Activated CD4-positive, alpha-beta T cell treated with anti-CD3 and anti-CD28 coated beads for 1 hour (primary cell): ENCODE measurements around the gene SOSTDC1.
"Not testable (repeated sequence)": the region's sequence is repeated elsewhere in the genome, so short reads cannot be mapped to it uniquely, and the experiment has no call there.

Experiments used
- DNase-seq: peaks from one replicate; pipeline ENCODE4 v3.0.0-alpha.2; 2020

Gene SOSTDC1, protein sequence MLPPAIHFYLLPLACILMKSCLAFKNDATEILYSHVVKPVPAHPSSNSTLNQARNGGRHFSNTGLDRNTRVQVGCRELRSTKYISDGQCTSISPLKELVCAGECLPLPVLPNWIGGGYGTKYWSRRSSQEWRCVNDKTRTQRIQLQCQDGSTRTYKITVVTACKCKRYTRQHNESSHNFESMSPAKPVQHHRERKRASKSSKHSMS

DNA sequence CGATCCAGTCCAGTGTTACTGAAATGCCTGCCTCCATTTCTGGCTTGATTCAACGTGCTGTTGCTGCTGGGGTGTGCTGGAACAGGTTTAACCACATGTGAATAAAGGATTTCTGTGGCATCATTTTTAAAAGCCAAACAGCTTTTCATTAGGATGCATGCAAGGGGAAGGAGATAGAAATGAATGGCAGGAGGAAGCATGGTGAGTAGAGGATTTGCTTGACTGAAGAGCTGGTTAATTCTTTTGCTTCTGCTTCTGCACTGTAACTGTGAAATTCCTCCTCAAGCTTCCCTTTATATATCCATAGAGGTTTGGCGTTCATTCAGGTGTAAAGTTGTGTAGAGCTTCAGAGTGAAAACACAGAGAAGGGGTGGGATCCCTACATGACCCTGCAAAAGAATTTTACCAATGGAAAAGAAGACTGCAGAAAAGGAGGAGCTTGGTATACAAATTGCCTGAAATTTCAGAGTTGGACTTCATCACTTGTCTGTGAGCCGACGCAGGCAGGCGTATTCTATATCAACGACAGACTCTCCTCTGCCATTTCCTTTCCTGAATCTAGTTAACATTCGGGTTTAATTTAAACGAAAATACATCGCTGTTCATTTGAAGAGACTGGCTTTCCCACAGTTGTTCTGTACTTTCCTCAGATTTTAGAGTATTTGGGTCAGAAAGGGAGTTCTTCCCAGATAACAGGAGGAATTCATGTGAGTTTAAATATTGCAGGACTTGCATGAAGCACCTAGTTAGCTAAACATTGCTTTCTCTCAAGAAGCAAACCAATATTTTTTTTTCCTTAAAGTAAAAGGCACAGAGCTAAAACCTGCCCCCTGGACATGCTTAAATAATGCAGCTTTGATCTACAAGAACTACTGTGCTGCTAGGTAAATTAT, at the start of gene SOSTDC1:
SOSTDC1 (minus strand) TSS at position 270 of the 893 bp plus-strand sequence; CDS start at position 200, 70 bp downstream.
- DNase-seq = no peak

DNA sequence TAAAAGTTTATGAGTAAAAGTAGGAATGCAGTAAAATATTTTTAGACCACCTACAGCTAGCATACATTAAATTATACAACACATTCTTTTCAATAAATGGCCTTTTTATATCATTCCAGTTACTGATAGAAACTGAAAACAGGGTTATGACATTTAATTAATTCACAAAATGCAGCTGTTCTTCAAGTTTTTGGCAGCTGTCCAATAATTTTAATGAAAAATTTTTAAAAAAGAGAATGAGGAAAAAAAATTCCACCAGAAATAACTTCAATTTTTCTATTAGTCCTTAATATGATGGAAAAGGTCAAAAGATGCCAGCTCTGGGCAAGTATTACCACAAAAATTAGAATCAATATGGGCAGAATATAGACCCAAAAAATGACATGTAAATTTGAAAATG, 49.2 kb upstream of the SOSTDC1 start:
- DNase-seq = no peak

DNA sequence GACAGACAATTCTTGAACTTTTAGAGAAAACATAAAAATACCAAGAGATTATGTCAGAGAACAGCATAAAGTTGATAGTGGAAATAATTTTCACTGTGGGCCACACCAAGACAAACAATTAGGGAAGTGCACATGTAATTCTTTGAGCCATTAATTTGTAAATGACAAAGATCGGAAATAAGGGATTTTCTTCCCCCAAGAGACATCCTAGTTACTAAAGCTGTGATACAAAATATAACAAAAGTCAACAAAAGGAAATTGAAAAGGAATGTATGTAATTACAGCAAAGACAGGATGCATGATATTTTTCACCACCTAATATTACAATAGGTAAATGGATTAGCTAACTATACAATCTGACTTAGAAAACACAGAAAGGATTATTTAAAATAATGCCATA, 48.7 kb upstream of the SOSTDC1 start:
- no peak for DNase-seq

DNA sequence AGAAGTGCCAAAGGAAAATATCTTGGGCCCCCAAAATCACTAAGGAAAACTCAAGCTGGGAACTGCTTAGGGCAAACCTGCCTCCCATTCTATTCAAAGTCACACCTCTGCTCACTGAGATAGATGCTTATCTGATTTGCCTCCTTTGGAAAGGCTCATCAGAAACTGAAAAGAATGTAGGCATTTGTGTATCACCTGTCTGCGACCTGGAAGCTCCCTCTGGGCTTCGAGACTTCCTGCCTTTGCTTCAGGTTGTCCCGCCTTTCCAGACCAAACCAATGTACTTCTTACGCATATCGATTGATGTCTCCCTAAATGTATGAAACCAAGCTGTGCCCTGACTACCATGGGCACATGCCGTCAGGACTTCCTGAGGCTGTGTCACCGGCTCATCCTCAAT, 46.6 kb upstream of the SOSTDC1 start:
- DNase-seq = no peak

DNA sequence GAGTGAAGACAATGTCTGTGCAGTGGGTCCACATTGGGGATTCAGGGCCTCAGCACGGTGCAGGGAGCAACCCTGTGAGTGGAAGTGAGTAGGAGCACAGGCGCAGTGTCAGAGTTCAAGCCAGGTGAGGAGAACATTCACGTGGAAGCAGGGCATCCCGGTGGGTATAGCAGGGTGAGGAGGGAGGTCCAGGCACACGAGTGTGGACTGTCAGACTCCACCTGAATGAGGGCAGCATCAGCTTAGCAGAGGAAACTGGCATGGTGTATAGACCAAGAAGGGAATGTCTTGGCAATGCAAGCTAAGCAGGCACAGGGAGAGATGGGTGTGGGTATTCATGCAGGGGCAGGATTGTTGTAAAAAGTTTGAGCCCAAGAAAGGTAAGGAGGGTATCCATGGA, 45.8 kb upstream of the SOSTDC1 start:
- DNase-seq = no peak

DNA sequence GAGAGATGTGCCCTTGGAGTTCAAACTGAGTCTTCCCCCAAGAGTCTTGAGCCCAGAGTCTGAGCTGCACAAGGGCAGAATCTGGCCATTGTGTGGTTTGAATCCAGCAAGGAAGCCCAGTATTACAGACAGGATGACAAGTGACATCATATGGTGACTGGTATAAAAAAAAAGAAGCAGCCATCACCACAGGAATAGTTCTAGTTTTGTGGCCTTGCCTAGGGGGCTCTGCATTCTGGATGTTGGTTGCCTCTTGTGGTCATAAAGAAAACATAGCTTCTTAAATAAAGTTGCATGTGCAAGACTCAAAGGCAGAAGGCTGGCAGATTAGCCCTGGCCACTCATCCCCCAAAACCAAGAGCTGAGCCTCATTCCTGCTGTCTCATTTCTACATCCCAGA, 44.3 kb upstream of the SOSTDC1 start:
- no peak for DNase-seq

DNA sequence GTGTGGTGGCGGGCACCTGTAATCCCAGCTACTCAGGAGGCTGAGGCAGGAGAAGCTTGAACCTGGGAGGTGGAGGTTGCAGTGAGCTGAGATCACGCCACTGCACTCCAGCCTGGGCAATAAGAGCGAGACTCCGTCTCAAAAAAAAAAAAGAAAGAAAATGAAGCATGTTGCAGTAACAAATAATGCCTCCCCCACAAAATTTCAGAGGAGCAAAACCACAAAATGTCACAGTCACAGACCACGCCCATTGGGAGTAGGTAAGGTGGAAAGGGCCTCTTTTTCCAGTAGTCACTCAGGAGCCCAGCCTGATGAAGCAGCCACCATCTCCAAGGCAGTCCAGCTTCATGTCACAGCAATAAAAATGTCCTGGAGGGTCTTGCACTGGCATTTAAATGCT, 40.9 kb upstream of the SOSTDC1 start:
- not testable (repeated sequence) for DNase-seq

DNA sequence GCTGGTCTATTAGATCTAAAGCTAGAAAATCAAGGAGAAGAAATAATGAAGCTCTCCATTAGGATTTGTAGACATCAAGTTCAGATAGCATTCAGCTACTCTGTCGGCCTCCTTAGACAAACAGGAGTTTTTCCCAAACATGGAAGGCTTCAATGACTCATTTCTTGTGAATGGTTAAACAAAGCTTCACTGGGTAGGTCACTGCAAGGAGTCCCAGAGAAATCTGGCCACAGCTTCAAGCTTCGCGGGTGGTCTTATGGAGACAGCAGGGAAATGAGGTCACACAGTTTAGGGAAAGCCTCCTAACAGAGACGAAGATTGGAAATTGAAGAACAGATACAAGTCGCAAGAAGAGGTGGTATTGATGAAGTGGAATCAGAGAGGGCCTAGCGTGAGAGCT, 38.5 kb upstream of the SOSTDC1 start:
- DNase-seq = no peak

DNA sequence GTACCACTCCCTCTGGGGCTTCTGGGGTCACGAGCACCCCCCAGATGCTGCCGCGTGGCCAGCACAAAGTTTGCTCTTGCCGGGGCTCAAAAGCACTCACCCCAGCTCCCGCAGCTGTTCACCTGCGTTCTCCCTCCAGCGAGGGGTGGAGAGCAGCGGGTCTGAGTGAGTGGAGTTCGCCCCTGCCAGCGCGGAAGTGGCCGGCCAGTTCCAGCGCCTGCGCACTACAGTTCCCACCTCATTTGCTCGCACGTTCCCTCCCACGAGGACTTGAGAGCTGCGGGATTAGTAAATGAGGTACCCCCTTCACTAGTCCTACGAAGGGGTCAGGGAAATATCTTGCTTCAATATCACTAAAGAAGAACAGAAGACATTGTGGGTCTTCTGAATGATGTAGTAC, 36.8 kb upstream of the SOSTDC1 start:
- DNase-seq = no peak

DNA sequence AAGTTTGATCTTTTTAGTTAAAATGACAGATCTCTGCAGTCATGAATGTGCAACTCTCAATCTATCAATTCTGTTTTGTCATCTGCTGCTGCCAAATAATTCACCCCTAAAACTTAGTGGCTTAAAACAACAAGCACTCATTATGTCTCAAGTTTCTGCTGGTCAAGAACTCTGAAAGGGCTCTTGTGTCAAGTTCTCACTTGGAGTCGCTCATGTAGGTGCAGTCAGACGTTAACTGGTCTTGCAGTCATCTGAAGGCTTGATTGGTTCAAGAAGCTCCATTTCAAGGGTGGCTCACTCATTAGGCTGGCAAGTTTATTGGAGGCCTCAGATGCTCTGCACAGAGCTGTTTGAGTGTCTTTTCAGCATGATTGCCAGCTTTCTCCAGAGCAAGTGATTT, 32.6 kb upstream of the SOSTDC1 start:
- DNase-seq = no peak

DNA sequence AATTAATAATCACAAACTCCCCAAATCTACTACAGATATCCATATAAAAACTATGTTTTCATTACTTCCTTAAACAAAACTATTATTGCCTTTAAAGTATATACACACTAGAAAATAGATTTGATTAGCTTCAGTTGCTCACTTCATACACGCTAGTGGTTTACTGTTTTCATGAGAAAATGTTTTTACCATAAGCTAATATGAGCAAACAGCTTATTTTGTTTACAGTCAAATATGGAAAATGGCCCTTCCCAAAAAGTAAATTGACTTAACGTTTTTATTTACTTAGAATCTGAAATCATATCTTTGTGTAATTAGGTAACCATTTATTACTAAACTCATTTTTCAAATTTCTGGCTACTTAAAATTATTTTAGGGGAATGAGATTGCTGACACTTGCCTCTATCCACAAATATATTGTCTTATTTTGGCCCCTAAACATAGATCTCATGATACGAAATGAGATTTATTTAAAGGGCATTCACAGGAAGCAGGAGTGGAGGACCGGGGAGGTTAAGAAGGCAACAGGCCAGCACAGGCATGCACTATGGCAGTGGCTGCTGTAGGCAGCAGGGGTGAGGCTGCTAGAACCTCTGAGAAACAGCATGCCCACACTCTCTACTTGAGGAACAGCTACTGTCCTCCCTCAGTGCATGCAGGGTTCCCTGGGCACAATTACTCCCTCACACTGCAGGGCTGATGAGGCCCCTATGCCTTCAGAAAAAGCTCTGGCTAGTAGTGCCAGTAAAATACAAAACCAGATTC, 29.6 kb upstream of the SOSTDC1 start:
- DNase-seq = no peak

DNA sequence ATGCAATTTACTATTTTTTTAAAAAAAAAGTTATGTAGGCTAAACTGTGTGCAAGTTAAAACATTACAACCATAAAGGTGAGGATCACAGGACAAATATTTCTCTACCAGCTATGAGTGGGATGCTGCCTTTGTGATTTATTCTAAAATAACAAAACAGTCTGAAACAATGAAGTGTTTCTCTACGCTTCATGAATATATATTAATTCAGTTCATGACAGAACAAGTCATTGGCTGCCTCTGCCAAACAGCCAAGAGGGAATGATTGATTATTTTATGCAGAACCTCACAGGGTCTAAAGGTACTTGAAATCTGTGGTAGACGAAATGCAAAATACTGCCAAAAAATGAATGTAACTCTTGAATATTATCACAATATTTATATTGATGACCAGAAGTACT, 29.0 kb upstream of the SOSTDC1 start:
- no peak for DNase-seq

DNA sequence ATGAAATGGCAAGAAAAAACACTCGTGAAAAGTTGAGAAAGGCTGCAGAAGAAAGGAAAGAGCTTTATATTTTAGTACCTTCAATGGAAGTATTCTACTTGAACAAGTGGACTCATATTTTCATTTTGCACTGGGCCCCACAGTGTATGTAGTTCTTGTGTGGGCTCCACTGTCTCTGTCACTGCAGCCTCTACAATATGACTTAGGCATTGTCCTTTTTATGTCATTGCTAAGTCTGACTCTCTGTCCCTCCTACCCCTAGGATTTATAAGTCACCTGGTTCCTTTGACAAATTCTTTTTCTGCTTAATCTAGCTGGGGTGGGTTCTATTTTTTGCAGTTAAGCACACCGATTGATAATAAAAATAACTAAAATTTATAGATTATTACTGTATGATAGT, 27.7 kb upstream of the SOSTDC1 start:
- no peak for DNase-seq

DNA sequence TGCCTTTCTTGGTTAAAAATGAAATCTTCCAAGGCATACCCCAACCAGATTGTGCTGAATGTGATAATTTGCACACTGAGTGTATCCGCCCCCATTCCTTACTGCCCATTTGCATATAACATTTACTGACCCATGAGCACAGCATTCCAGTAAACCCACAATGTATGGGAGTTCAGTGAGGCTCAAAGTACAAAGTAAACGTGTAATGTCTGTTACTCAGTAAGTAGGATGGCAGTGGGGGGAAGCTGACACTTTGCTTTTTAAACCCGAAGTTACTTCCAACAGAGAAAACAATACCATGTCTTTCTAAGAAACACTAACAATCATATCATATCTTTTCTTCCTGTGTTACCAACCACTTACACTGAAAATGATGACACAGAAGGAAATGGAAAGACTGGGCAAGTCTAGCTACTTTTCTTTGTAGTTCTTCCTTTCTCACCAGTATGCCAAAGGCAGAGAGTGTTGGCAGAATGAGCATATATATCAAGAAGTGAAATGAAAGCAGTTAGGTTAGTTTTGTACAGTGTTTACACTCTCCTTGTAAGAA, 27.1 kb upstream of the SOSTDC1 start:
- DNase-seq = no peak

DNA sequence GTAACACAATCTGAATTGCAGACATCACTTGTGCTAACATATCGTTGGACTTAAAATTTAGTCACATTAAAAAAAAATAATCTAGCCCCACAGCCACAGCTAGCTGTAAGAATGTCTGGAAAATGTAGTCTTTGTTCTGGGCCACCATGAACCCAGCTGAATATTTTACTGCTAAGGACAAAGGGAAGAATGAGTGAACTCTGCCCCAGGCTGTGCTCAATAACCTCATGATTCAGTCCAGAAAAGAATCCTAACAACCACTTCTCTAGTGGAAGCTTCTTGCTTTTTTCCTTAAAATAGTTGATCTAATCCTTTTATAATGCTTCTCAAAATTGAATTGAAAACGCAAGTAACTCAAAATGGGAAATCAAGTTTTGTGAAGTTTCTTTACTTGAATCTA, 25.6 kb upstream of the SOSTDC1 start:
- DNase-seq = no peak

DNA sequence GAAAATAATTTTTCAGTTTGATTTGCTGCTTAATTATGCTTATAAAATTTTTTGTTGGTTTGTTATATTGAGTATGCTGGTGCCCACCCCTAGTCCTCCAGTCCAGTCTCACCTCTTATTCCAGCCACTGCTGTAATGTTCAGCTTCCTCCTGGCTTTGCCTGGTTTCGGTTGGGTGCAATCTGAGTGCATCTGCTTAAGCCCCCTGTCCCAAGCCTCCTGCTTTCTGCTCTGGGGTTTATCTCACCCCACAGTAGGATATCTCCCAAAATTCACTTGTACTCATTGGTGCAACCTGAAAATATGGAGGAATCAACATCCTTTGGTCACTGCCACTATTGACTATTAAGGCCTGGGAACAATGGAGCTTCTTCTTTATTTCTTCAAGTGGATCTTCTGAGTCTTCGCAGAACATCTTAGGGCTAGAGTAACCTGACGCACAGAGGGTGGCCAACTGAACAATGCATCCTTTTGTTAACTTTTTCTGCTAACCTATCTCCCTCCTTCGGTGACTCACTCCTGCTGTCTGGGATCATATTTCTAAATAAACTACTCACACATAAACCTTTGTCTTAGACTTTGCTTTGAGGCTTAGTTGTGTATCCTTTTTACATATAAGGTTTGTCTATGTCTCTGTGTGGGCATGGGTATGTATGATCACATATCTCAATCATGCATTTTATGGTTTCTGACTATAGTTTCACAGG, 19.1 kb upstream of the SOSTDC1 start:
- DNase-seq = no peak

DNA sequence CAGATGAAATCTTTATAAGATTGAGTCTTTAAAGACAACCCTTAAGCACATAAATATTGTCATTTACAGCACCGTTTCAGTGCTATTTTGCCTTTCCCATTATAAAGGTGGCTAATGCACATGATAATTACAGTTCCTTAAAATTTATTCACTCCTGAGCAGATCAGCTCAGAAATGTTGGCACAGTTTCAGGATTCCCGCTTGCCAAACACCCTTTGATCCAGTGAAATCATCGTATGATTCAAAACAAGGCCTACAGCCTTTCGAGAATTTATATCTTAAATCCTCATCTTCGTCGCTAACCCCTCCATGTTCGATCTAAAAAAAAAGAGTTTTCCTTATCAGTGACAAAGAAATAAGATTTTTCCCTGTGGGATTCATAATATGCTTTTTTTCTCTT, 14.1 kb upstream of the SOSTDC1 start:
- DNase-seq = no peak

DNA sequence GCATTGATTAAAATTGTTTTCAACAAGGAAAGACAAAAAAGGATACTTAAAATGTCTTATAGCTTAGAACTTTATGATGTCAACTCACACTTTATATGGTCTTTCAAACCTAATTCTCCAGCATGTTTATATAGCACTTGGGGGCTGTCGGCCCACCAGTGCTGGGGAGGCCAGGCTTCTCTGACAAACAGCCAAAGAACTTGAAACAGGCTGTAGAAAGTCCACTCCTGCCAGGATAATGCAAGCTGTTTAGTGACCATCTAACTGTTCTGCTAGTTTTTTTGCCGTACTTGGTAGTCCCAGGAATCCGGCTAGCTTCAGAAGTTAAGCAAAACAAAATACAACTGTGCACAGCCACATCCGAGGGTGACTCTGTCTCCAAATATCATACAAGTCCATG, 13.6 kb upstream of the SOSTDC1 start:
- no peak for DNase-seq

DNA sequence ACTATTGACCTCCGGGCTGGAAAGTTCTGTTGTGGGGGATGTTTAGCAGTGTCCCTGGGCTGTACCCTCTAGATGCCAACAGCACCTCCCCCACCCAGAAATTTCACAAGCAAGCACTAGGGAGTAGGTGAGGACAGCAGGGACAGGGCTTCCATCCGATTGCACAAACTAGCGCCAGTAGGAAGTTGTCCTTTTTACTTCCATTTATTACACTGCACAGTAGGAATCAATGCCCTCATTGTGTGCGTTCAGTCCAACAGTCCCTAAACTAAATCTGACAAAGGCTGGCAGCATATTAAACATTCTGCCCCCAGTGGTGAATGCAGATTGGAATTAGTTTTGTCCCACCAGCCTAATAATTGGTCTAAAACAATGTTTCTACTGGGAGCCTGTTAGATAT, 6.4 kb upstream of the SOSTDC1 start:
- DNase-seq = no peak

DNA sequence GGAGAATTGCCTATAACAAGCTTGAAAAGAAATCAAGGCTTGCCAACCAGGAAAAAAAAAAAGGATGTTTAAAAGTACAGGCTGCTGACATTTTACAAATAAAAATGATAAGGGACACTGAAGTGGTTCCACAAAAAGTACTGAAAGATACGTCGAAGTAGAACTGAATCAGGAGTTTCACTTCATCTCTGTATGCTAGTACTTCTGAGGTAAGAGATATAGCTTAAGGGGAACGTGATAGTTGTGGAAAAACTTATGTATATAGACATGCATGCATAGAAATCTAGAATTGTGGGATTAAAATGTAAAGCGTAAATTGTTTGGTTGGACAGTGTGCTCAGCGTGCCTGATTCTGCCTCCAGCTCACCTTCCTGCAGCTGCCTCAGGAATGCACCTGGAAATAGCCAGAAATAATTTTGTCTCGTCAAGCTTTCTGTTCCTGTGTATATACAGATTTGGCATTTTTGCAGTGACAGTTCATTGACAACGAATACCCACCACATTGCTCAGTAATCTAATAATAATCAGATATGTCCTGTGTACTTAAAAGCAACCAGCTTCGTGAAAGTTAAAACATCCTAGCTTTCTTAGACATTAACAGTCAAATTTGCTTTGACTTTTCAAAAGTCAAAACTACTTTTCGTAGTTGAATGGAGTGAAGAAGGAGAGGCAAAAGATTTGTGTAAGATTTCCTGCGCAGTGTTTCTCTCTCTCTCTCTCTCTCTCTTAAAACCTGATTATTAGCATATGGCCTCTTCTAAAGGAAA, 1.4 kb downstream of the SOSTDC1 start:
- no peak for DNase-seq

DNA sequence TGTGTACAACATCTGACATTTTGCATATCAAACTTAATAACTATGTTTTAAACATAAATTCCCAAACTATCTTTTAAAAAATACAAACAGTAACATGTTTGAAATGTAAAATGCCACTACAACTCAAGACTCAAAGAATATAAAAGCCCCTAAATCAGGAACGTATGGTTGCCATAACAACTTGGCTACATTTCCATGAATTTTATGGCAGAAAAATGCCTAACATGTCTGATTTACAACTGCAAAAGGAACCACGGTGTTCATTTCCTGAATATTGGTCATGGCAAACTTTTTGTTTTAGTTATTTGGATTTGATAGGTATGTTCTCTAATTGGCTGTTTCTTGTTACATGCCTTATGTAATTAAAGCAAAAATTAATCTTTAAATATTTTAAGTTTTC, 2.0 kb downstream of the SOSTDC1 start:
- DNase-seq = no peak

DNA sequence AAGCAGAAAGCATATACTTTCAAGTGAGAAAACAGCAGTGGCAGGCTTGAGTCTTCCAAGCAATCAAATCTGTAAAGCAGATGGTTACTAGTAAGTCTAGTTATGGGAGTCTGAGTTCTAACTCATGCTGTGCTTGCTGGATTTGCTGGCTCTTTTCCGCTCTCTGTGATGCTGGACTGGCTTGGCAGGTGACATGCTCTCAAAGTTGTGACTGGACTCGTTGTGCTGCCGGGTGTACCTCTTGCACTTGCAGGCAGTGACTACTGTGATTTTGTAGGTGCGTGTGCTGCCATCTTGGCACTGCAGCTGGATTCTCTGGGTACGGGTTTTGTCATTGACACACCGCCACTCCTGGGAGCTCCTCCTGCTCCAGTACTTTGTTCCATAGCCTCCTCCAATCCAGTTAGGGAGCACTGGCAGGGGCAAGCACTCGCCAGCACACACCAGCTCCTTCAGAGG, 3.1 kb downstream of the SOSTDC1 start:
- DNase-seq = no peak
